WTC11 (cell line): ENCODE results near the gene AQP2. TPM values are rescaled to one million over a fixed set of nuclear protein-coding genes. Genes with fewer than 3 reads are reported as not detected.
A peak's percentile ranks its signal among the peaks of the same experiment; 100 is the strongest.

ENCODE experiments used
- ATAC-seq: fragments of 200-7000 bp; cut with Tn5 transposase; 2 replicates; pipeline ENCODE4 v1.10.0; 2021; ENCODE audit warnings: mild to moderate bottlenecking, moderate library complexity
- CTCF ChIA-PET: fragments of 300-600 bp; sonication (Branson Sonifier 250); formaldehyde crosslinking; loops from one replicate; lab custom pipeline; 2021; ENCODE audit warnings: antibody characterized with exemption; lab: Charles Lee
- POLR2A ChIA-PET: fragments of 350-600 bp; sonication (Branson Sonifier 250); formaldehyde crosslinking; loops from one replicate; lab custom pipeline; 2021; ENCODE audit warnings: antibody characterized with exemption; lab: Charles Lee
- DNase-seq: peaks from one replicate; pipeline ENCODE4 v3.0.0; 2021; ENCODE audit warnings: low spot score
- H3K27ac Mint-ChIP-seq: 2 replicates; pipeline ENCODE4 v1.8.0; 2021; ENCODE audit warnings: mixed read lengths
- H3K27me3 Mint-ChIP-seq: 2 replicates; pipeline ENCODE4 v1.8.0; 2021; ENCODE audit warnings: low read depth, mild to moderate bottlenecking, moderate library complexity, mixed read lengths
- H3K36me3 Mint-ChIP-seq: 2 replicates; pipeline ENCODE4 v1.8.0; 2021; ENCODE audit warnings: mixed read lengths
- H3K4me1 Mint-ChIP-seq: 2 replicates; pipeline ENCODE4 v1.8.0; 2022; ENCODE audit warnings: mixed read lengths
- H3K4me3 Mint-ChIP-seq: 2 replicates; pipeline ENCODE4 v1.8.0; 2021; ENCODE audit warnings: mild to moderate bottlenecking, moderate library complexity, mixed read lengths
- H3K9me3 Mint-ChIP-seq: 2 replicates; pipeline ENCODE4 v1.8.0; 2021; ENCODE audit warnings: mixed read lengths
- CDX4 ChIP-seq: fragments of 250-450 bp; sonication (Bioruptor Pico); IDR thresholded peaks from 2 replicates; pipeline ENCODE4 v1.9.0; 2021; ENCODE audit warnings: moderate library complexity, mild to moderate bottlenecking, inconsistent platforms, borderline replicate concordance
- CREB1 ChIP-seq: sonication (generic); formaldehyde crosslinking; IDR thresholded peaks from 2 replicates; pipeline ENCODE4 v1.8.0; 2023; ENCODE audit warnings: mild to moderate bottlenecking, missing genetic modification reagents
- FOXP4 ChIP-seq: sonication (generic); formaldehyde crosslinking; IDR thresholded peaks from 2 replicates; pipeline ENCODE4 v1.8.0; 2022; ENCODE audit warnings: mild to moderate bottlenecking, missing genetic modification reagents
- NFATC4 ChIP-seq: fragments of 250-450 bp; sonication (Bioruptor Pico); IDR thresholded peaks from 2 replicates; pipeline ENCODE4 v1.9.0; 2021; ENCODE audit warnings: mild to moderate bottlenecking
- SMAD4 ChIP-seq: sonication (generic); formaldehyde crosslinking; IDR thresholded peaks from 2 replicates; pipeline ENCODE4 v1.8.0; 2022; ENCODE audit warnings: mild to moderate bottlenecking, missing genetic modification reagents
- TEAD1 ChIP-seq: sonication (generic); formaldehyde crosslinking; IDR thresholded peaks from 2 replicates; pipeline ENCODE4 v1.8.0; 2022; ENCODE audit warnings: mild to moderate bottlenecking, missing genetic modification reagents
- TEAD4 ChIP-seq: sonication (generic); formaldehyde crosslinking; IDR thresholded peaks from 2 replicates; pipeline ENCODE4 v1.8.0; 2022; ENCODE audit warnings: mild to moderate bottlenecking, missing genetic modification reagents
- ZBTB43 ChIP-seq: sonication (generic); formaldehyde crosslinking; IDR thresholded peaks from 2 replicates; pipeline ENCODE4 v1.8.1; 2023; ENCODE audit warnings: mild to moderate bottlenecking, missing genetic modification reagents
- ZNF532 ChIP-seq: fragments of 250-450 bp; sonication (Bioruptor Pico); IDR thresholded peaks from 2 replicates; pipeline ENCODE4 v1.9.0; 2021; ENCODE audit warnings: mild to moderate bottlenecking, borderline replicate concordance
- total RNA-seq: library from RNA; stranded (reverse); gene quantifications from 3 replicates; pipeline ENCODE4 v1.2.3, GENCODE V29; 2021
- TF ChIP-seq, protein P1 (sequence below): sonication (generic); formaldehyde crosslinking; IDR thresholded peaks from 2 replicates; pipeline ENCODE4 v1.8.0; 2023; ENCODE audit warnings: mild to moderate bottlenecking, missing genetic modification reagents
- TF ChIP-seq, protein P2 (sequence below): sonication (generic); formaldehyde crosslinking; IDR thresholded peaks from 2 replicates; pipeline ENCODE4 v1.8.1; 2023; ENCODE audit warnings: mild to moderate bottlenecking, missing genetic modification reagents, moderate library complexity
- TF ChIP-seq, protein P3 (sequence below): sonication (generic); formaldehyde crosslinking; IDR thresholded peaks from 2 replicates; pipeline ENCODE4 v1.8.1; 2023; ENCODE audit warnings: mild to moderate bottlenecking, missing genetic modification reagents, moderate library complexity
- TF ChIP-seq, protein P4 (sequence below): sonication (generic); formaldehyde crosslinking; IDR thresholded peaks from 2 replicates; pipeline ENCODE4 v1.8.1; 2022; ENCODE audit warnings: mild to moderate bottlenecking, missing genetic modification reagents, moderate library complexity, borderline replicate concordance
- TF ChIP-seq, protein P5 (sequence below): sonication (generic); formaldehyde crosslinking; IDR thresholded peaks from 2 replicates; pipeline ENCODE4 v1.8.1; 2023; ENCODE audit warnings: mild to moderate bottlenecking, missing genetic modification reagents, borderline replicate concordance

AQP2 gene
- total RNA-seq, 1 experiment from 2014 or later = not detected

GRCh38 chr12:49902399-49903350 is 47.9 kb upstream of the AQP2 start (continued):
- TF ChIP-seq, protein P1, sequence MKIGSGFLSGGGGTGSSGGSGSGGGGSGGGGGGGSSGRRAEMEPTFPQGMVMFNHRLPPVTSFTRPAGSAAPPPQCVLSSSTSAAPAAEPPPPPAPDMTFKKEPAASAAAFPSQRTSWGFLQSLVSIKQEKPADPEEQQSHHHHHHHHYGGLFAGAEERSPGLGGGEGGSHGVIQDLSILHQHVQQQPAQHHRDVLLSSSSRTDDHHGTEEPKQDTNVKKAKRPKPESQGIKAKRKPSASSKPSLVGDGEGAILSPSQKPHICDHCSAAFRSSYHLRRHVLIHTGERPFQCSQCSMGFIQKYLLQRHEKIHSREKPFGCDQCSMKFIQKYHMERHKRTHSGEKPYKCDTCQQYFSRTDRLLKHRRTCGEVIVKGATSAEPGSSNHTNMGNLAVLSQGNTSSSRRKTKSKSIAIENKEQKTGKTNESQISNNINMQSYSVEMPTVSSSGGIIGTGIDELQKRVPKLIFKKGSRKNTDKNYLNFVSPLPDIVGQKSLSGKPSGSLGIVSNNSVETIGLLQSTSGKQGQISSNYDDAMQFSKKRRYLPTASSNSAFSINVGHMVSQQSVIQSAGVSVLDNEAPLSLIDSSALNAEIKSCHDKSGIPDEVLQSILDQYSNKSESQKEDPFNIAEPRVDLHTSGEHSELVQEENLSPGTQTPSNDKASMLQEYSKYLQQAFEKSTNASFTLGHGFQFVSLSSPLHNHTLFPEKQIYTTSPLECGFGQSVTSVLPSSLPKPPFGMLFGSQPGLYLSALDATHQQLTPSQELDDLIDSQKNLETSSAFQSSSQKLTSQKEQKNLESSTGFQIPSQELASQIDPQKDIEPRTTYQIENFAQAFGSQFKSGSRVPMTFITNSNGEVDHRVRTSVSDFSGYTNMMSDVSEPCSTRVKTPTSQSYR = no peak
- TF ChIP-seq SMAD4 (no peak), CDX4 (CRISPR knock-in tag) (no peak), TEAD4 (CRISPR knock-in tag) (no peak), NFATC4 (CRISPR knock-in tag) (no peak)

DNA sequence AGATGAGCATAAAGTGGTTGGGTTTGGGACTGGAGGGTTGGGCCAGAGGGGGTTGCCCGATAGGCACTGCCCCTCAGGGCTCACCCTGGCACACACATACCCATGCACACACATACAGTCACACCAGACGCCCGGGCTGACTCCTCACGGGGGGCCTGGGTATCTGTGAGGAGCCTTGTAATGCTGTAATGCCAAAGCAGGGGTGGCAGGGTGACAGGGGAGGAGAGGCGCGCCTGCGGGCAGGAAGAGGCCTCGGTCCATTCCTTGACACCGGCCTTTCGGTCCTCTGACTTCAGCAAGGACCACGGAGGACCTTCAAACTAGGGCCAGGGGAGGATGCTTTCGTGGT is 47.2 kb upstream of the AQP2 start:
- ATAC-seq (no peak), DNase-seq (no peak)
- Mint-ChIP-seq H3K27ac (no peak overlapping the region), H3K36me3 (no peaks in the 10 kb centered on the region), H3K27me3 (peaks cover 37% of the 10 kb centered on the region), H3K4me3 (peak overlapping the region; percentile 43), H3K4me1 (peaks cover 6% of the 10 kb centered on the region; the same call in 1 of the 2 replicates), H3K9me3 (no peaks in the 10 kb centered on the region)
- ChIA-PET CTCF (interaction anchor here (0.9 to 3.2 kb wide), 8 partner anchors 20 to 153 kb away, joined by 3 to 16 read pairs (median 6); no protein-coding TSS in a partner anchor), POLR2A (no interaction called here)
- TF ChIP-seq, protein P2, sequence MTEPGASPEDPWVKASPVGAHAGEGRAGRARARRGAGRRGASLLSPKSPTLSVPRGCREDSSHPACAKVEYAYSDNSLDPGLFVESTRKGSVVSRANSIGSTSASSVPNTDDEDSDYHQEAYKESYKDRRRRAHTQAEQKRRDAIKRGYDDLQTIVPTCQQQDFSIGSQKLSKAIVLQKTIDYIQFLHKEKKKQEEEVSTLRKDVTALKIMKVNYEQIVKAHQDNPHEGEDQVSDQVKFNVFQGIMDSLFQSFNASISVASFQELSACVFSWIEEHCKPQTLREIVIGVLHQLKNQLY (CRISPR knock-in tag) = no peak
- TF ChIP-seq ZBTB43 (CRISPR knock-in tag) (no peak), TEAD1 (CRISPR knock-in tag) (no peak), CREB1 (CRISPR knock-in tag) (no peak), FOXP4 (CRISPR knock-in tag) (no peak), ZNF532 (no peak)
- TF ChIP-seq, protein P3, sequence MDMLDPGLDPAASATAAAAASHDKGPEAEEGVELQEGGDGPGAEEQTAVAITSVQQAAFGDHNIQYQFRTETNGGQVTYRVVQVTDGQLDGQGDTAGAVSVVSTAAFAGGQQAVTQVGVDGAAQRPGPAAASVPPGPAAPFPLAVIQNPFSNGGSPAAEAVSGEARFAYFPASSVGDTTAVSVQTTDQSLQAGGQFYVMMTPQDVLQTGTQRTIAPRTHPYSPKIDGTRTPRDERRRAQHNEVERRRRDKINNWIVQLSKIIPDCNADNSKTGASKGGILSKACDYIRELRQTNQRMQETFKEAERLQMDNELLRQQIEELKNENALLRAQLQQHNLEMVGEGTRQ (CRISPR knock-in tag) = no peak
- TF ChIP-seq, protein P4, sequence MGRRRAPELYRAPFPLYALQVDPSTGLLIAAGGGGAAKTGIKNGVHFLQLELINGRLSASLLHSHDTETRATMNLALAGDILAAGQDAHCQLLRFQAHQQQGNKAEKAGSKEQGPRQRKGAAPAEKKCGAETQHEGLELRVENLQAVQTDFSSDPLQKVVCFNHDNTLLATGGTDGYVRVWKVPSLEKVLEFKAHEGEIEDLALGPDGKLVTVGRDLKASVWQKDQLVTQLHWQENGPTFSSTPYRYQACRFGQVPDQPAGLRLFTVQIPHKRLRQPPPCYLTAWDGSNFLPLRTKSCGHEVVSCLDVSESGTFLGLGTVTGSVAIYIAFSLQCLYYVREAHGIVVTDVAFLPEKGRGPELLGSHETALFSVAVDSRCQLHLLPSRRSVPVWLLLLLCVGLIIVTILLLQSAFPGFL = no peak
- TF ChIP-seq, protein P5, sequence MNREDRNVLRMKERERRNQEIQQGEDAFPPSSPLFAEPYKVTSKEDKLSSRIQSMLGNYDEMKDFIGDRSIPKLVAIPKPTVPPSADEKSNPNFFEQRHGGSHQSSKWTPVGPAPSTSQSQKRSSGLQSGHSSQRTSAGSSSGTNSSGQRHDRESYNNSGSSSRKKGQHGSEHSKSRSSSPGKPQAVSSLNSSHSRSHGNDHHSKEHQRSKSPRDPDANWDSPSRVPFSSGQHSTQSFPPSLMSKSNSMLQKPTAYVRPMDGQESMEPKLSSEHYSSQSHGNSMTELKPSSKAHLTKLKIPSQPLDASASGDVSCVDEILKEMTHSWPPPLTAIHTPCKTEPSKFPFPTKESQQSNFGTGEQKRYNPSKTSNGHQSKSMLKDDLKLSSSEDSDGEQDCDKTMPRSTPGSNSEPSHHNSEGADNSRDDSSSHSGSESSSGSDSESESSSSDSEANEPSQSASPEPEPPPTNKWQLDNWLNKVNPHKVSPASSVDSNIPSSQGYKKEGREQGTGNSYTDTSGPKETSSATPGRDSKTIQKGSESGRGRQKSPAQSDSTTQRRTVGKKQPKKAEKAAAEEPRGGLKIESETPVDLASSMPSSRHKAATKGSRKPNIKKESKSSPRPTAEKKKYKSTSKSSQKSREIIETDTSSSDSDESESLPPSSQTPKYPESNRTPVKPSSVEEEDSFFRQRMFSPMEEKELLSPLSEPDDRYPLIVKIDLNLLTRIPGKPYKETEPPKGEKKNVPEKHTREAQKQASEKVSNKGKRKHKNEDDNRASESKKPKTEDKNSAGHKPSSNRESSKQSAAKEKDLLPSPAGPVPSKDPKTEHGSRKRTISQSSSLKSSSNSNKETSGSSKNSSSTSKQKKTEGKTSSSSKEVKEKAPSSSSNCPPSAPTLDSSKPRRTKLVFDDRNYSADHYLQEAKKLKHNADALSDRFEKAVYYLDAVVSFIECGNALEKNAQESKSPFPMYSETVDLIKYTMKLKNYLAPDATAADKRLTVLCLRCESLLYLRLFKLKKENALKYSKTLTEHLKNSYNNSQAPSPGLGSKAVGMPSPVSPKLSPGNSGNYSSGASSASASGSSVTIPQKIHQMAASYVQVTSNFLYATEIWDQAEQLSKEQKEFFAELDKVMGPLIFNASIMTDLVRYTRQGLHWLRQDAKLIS (CRISPR knock-in tag) = no peak
